OCI-LY1 (cell line): ENCODE measurements around the gene SDCCAG8.

ENCODE experiments used
- H2AFZ ChIP-seq: fragments of 200-600 bp; sonication (generic), shearing (Covaris generic); 2 replicates; pipeline ENCODE4 v1.6.0; 2014; ENCODE audit warnings: antibody characterized with exemption, mild to moderate bottlenecking, low read length
- H3F3A ChIP-seq: fragments of 200-600 bp; sonication (generic), shearing (Covaris generic); 2 replicates; pipeline ENCODE4 v1.6.0; 2014; ENCODE audit warnings: mild to moderate bottlenecking, antibody characterized with exemption, low read length, moderate library complexity; ENCODE audit not compliant: insufficient read depth
- H3K27ac ChIP-seq: fragments of 200-600 bp; sonication (generic); 2 replicates; pipeline ENCODE4 v1.5.1; 2014; ENCODE audit warnings: low read length, mixed run types, mild to moderate bottlenecking, low read depth; ENCODE audit not compliant: poor library complexity, severe bottlenecking
- H3K27me3 ChIP-seq: fragments of 200-600 bp; sonication (generic); 2 replicates; pipeline ENCODE4 v1.6.0; 2014; ENCODE audit warnings: antibody characterized with exemption, mild to moderate bottlenecking, low read length, moderate library complexity; ENCODE audit not compliant: insufficient read depth
- H3K36me3 ChIP-seq: fragments of 200-600 bp; sonication (generic); 2 replicates; pipeline ENCODE4 v1.6.1; 2014; ENCODE audit warnings: mild to moderate bottlenecking, antibody characterized with exemption, low read length, moderate library complexity, mixed read lengths; ENCODE audit not compliant: insufficient read depth
- H3K4me1 ChIP-seq: fragments of 200-600 bp; sonication (generic); 2 replicates; pipeline ENCODE4 v1.5.1; 2014; ENCODE audit warnings: mild to moderate bottlenecking, low read length, moderate library complexity; ENCODE audit not compliant: insufficient read depth, severe bottlenecking
- H3K4me2 ChIP-seq: fragments of 200-600 bp; sonication (generic), shearing (Covaris generic); 2 replicates; pipeline ENCODE4 v1.6.1; 2014; ENCODE audit warnings: low read length
- H3K4me3 ChIP-seq: fragments of 200-600 bp; sonication (generic); 2 replicates; pipeline ENCODE4 v1.5.1; 2014; ENCODE audit warnings: low read length, low read depth, mild to moderate bottlenecking, mixed read lengths; ENCODE audit not compliant: poor library complexity, severe bottlenecking
- H3K79me2 ChIP-seq: fragments of 200-600 bp; shearing (Covaris generic); 2 replicates; pipeline ENCODE4 v1.6.1; 2016; ENCODE audit warnings: mixed run types, low read length, mixed read lengths; ENCODE audit not compliant: insufficient read depth
- H3K9ac ChIP-seq: fragments of 200-600 bp; sonication (generic), shearing (Covaris generic); 2 replicates; pipeline ENCODE4 v1.6.1; 2014; ENCODE audit warnings: mild to moderate bottlenecking, low read length, mixed read lengths
- H3K9me2 ChIP-seq: fragments of 200-600 bp; sonication (generic), shearing (Covaris generic); 2 replicates; pipeline ENCODE4 v1.6.1; 2014; ENCODE audit warnings: low read depth, mild to moderate bottlenecking, low read length, mixed read lengths
- H3K9me3 ChIP-seq: fragments of 200-600 bp; shearing (Covaris generic); 2 replicates; pipeline ENCODE4 v1.6.1; 2014; ENCODE audit warnings: low read length, mixed read lengths
- H4K20me1 ChIP-seq: fragments of 200-600 bp; sonication (generic), shearing (Covaris generic); 2 replicates; pipeline ENCODE4 v1.6.0; 2016; ENCODE audit warnings: mild to moderate bottlenecking, low read length; ENCODE audit not compliant: insufficient read depth
- CTCF ChIP-seq: fragments of 200-600 bp; sonication (generic), shearing (Covaris generic); IDR thresholded peaks from 2 replicates; pipeline ENCODE4 v1.5.1; 2017; ENCODE audit warnings: mild to moderate bottlenecking, antibody characterized with exemption, low read length, moderate library complexity, mixed read lengths
- EZH2 ChIP-seq: fragments of 200-600 bp; sonication (generic), shearing (Covaris generic); IDR thresholded peaks from 2 replicates; pipeline ENCODE4 v1.8.0; 2017; ENCODE audit warnings: borderline replicate concordance, mixed run types, mild to moderate bottlenecking, antibody characterized with exemption, low read length, moderate library complexity, mixed read lengths

The SDCCAG8 gene

GRCh38 chr1:243343970-243344937, 88.4 kb downstream of the SDCCAG8 start:
- Histone ChIP-seq H3K9ac (no peak overlapping the region), H3K4me3 (no peak overlapping the region), H3K4me2 (no peak overlapping the region), H3K79me2 (no peaks in the 10 kb centered on the region), H3K27me3 (no peaks in the 10 kb centered on the region), H4K20me1 (no peaks in the 10 kb centered on the region), H3F3A (no peaks in the 10 kb centered on the region), H2AFZ (no peak overlapping the region), H3K4me1 (no peaks in the 10 kb centered on the region), H3K9me3 (no peaks in the 10 kb centered on the region), H3K9me2 (no peaks in the 10 kb centered on the region), H3K27ac (no peak overlapping the region), H3K36me3 (no peaks in the 10 kb centered on the region; the same call in 1 of the 2 replicates)
- TF ChIP-seq EZH2 (no peak), CTCF (peak; percentile 83)

GRCh38 chr1:243345205-243345604, 89.4 kb downstream of the SDCCAG8 start:
- Histone ChIP-seq H3K36me3 (no peaks in the 10 kb centered on the region; the same call in 1 of the 2 replicates), H3K4me3 (no peak overlapping the region), H3K79me2 (no peaks in the 10 kb centered on the region)

GRCh38 chr1:243346016-243346415, 90.2 kb downstream of the SDCCAG8 start:
- Histone ChIP-seq H3K9me3 (no peaks in the 10 kb centered on the region), H3K9me2 (no peaks in the 10 kb centered on the region), H3K79me2 (no peaks in the 10 kb centered on the region), H3K4me3 (no peak overlapping the region), H3F3A (no peaks in the 10 kb centered on the region), H3K4me2 (no peak overlapping the region), H4K20me1 (no peaks in the 10 kb centered on the region), H3K4me1 (no peaks in the 10 kb centered on the region), H2AFZ (no peak overlapping the region), H3K9ac (no peak overlapping the region), H3K36me3 (no peaks in the 10 kb centered on the region; the same call in 1 of the 2 replicates), H3K27ac (no peak overlapping the region), H3K27me3 (no peaks in the 10 kb centered on the region)
- no peak for TF ChIP-seq EZH2
- TF ChIP-seq CTCF = no peak

More at GRCh38 chr1:243345205-243345604, 89.4 kb downstream of the SDCCAG8 start:
- H3K27me3 ChIP-seq = no peaks in the 10 kb centered on the region
- no peak overlapping the region for H3K9ac ChIP-seq
- H3F3A ChIP-seq = no peaks in the 10 kb centered on the region
- H3K4me1 ChIP-seq = no peaks in the 10 kb centered on the region
- H2AFZ ChIP-seq = no peak overlapping the region
- H4K20me1 ChIP-seq = no peaks in the 10 kb centered on the region
- no peaks in the 10 kb centered on the region for H3K9me3 ChIP-seq
- TF ChIP-seq CTCF (peak; percentile 41; the same call in 1 of the 2 replicates), EZH2 (no peak)
- no peak overlapping the region for H3K4me2 ChIP-seq
- H3K9me2 ChIP-seq = no peaks in the 10 kb centered on the region
- no peak overlapping the region for H3K27ac ChIP-seq
